Osteocyte (in vitro differentiated cells): ENCODE data around the gene WWC2. TPM values are rescaled to one million over a fixed set of nuclear protein-coding genes. Genes with fewer than 3 reads are reported as not detected.
A peak's percentile ranks its signal among the peaks of the same experiment; 100 is the strongest.
"Not testable (repeated sequence)": the region's sequence is repeated elsewhere in the genome, so short reads cannot be mapped to it uniquely, and the experiment has no call there.

Source experiments
- DNase-seq: peaks from one replicate; pipeline ENCODE4 v3.0.0; 2021; ENCODE audit warnings: mixed read lengths; ENCODE audit not compliant: unreplicated experiment; ENCODE audit errors: extremely low spot score
- H3K27ac Mint-ChIP-seq: one replicate; pipeline ENCODE4 v1.8.0; 2021; ENCODE audit warnings: mild to moderate bottlenecking, mixed read lengths; ENCODE audit not compliant: unreplicated experiment
- H3K27me3 Mint-ChIP-seq: one replicate; pipeline ENCODE4 v1.8.0; 2021; ENCODE audit warnings: mixed read lengths; ENCODE audit not compliant: unreplicated experiment
- H3K36me3 Mint-ChIP-seq: one replicate; pipeline ENCODE4 v1.8.0; 2021; ENCODE audit warnings: mixed read lengths; ENCODE audit not compliant: unreplicated experiment
- H3K4me1 Mint-ChIP-seq: one replicate; pipeline ENCODE4 v1.8.0; 2021; ENCODE audit warnings: mixed read lengths; ENCODE audit not compliant: unreplicated experiment
- H3K4me3 Mint-ChIP-seq: one replicate; pipeline ENCODE4 v1.8.0; 2021; ENCODE audit warnings: mild to moderate bottlenecking, moderate library complexity, mixed read lengths; ENCODE audit not compliant: unreplicated experiment
- H3K9me3 Mint-ChIP-seq: one replicate; pipeline ENCODE4 v1.8.0; 2021; ENCODE audit warnings: mixed read lengths; ENCODE audit not compliant: unreplicated experiment
- CTCF ChIP-seq: fragments of 200-600 bp; sonication (generic); IDR thresholded peaks from 2 replicates; pipeline ENCODE4 v1.5.0; 2021; ENCODE audit warnings: antibody characterized with exemption, mild to moderate bottlenecking, moderate library complexity
- total RNA-seq: library from RNA; stranded (reverse); gene quantifications from 2 replicates; pipeline ENCODE4 v1.2.1, GENCODE V29; 2021

The WWC2 gene
- total RNA-seq, 1 donor from 2014 or later, result 53.5 TPM

GRCh38 chr4:183107891-183108459, 8.9 kb downstream of the WWC2 start:
- no peak for DNase-seq
- Mint-ChIP-seq H3K27me3 (no peaks in the 10 kb centered on the region), H3K36me3 (no peaks in the 10 kb centered on the region), H3K4me3 (no peak overlapping the region), H3K9me3 (peaks cover 4% of the 10 kb centered on the region), H3K4me1 (peaks cover 43% of the 10 kb centered on the region), H3K27ac (peak overlapping the region; percentile 67)
- no peak for TF ChIP-seq CTCF

GRCh38 chr4:183110244-183110643, 11.2 kb downstream of the WWC2 start:
- peaks cover 40% of the 10 kb centered on the region for H3K4me1 Mint-ChIP-seq
- no peak overlapping the region for H3K4me3 Mint-ChIP-seq
- DNase-seq, result no peak
- no peaks in the 10 kb centered on the region for H3K27me3 Mint-ChIP-seq
- H3K9me3 Mint-ChIP-seq, result peaks cover 4% of the 10 kb centered on the region
- TF ChIP-seq CTCF, result no peak
- no peaks in the 10 kb centered on the region for H3K36me3 Mint-ChIP-seq
- no peak overlapping the region for H3K27ac Mint-ChIP-seq

- no peak for DNase-seq
- peaks cover 42% of the 10 kb centered on the region for H3K4me1 Mint-ChIP-seq
Observed at GRCh38 chr4:183111452-183111885, 12.4 kb downstream of the WWC2 start.

GRCh38 chr4:183118141-183118540, 19.1 kb downstream of the WWC2 start:
- Mint-ChIP-seq H3K9me3 (peaks cover 5% of the 10 kb centered on the region), H3K36me3 (no peaks in the 10 kb centered on the region), H3K4me3 (peak overlapping the region; percentile 15), H3K27me3 (no peaks in the 10 kb centered on the region), H3K27ac (peak overlapping the region; percentile 92), H3K4me1 (peaks cover 27% of the 10 kb centered on the region)
- DNase-seq, result no peak
- no peak for TF ChIP-seq CTCF

More at GRCh38 chr4:183111452-183111885, 12.4 kb downstream of the WWC2 start:
- H3K27ac Mint-ChIP-seq, result no peak overlapping the region
- no peaks in the 10 kb centered on the region for H3K36me3 Mint-ChIP-seq
- TF ChIP-seq CTCF, result no peak
- H3K4me3 Mint-ChIP-seq, result no peak overlapping the region
- H3K27me3 Mint-ChIP-seq, result no peaks in the 10 kb centered on the region
- H3K9me3 Mint-ChIP-seq, result peaks cover 8% of the 10 kb centered on the region

- Mint-ChIP-seq H3K27me3 (no peaks in the 10 kb centered on the region), H3K36me3 (no peaks in the 10 kb centered on the region), H3K4me3 (peak overlapping the region; percentile 15), H3K4me1 (peaks cover 27% of the 10 kb centered on the region), H3K27ac (peak overlapping the region; percentile 92), H3K9me3 (peaks cover 5% of the 10 kb centered on the region)
- no peak for DNase-seq
- no peak for TF ChIP-seq CTCF
Observed at GRCh38 chr4:183118585-183118984, 19.5 kb downstream of the WWC2 start.

- not testable (repeated sequence) for H3K4me3 Mint-ChIP-seq, H3K9me3 Mint-ChIP-seq, H3K27ac Mint-ChIP-seq, H3K36me3 Mint-ChIP-seq, DNase-seq, H3K27me3 Mint-ChIP-seq
- peaks cover 45% of the 10 kb centered on the region for H3K4me1 Mint-ChIP-seq
Observed at GRCh38 chr4:183121660-183122059, 22.6 kb downstream of the WWC2 start.
